HL-60/S4 (cell line): ENCODE measurements around the gene RHOF.

ENCODE experiments used
- in situ Hi-C: fragments of 300-500 bp; cut with MboI; formaldehyde crosslinking; loops from 2 replicates; pipeline ENCODE4 v1.14.3; 2022; ENCODE audit warnings: low sequenced_read_pairs

RHOF gene

GRCh38 chr12:121805171-121806008 lies 11.9 kb upstream of the RHOF start:
- in situ Hi-C loops: no loop called here

- in situ Hi-C loops: no loop called here
Measured at GRCh38 chr12:121804417-121805111, 11.1 kb upstream of the RHOF start.

GRCh38 chr12:121803861-121804416 lies 10.5 kb upstream of the RHOF start, which contains the start of gene SETD1B:
SETD1B (plus strand) TSS chr12:121804009; CDS start chr12:121804738, 729 bp downstream.
- in situ Hi-C loops: no loop called here

- in situ Hi-C loops: no loop called here
Measured at GRCh38 chr12:121802843-121803698, 9.6 kb upstream of the RHOF start.

GRCh38 chr12:121802485-121802842 lies 9.0 kb upstream of the RHOF start:
- in situ Hi-C loops: no loop called here

GRCh38 chr12:121801595-121802484 lies 8.4 kb upstream of the RHOF start:
- in situ Hi-C loops: no loop called here

GRCh38 chr12:121800694-121801594 lies 7.5 kb upstream of the RHOF start:
- in situ Hi-C loops: no loop called here

- in situ Hi-C loops: no loop called here
Measured at GRCh38 chr12:121799842-121800693, 6.6 kb upstream of the RHOF start.

GRCh38 chr12:121799156-121799841 lies 5.8 kb upstream of the RHOF start:
- in situ Hi-C loops: no loop called here

- in situ Hi-C loops: no loop called here
Measured at GRCh38 chr12:121798787-121799155, 5.3 kb upstream of the RHOF start.

- in situ Hi-C loops: no loop called here
Measured at GRCh38 chr12:121797937-121798786, 4.7 kb upstream of the RHOF start.

GRCh38 chr12:121796855-121797751 lies 3.6 kb upstream of the RHOF start:
- in situ Hi-C loops: no loop called here

GRCh38 chr12:121795034-121795968 lies 1.8 kb upstream of the RHOF start:
- in situ Hi-C loops: no loop called here

GRCh38 chr12:121794534-121795033 lies 1.1 kb upstream of the RHOF start:
- in situ Hi-C loops: loop anchor here (5.0 kb wide), 2 partner anchors 93 to 102 kb away; partner anchors contain the start of gene PSMD9
